Keratinocyte (primary cell): ENCODE results near the gene UCHL5.

Experiments used
- CTCF ChIP-seq, 3 experiments: IDR thresholded peaks in 1 of 3; conservative IDR thresholded peaks in 1 of 3; optimal IDR thresholded peaks in 1 of 3; 2 replicates in 2 of 3; 3 replicates in 1 of 3; pipeline versions ENCODE3 to v1.5.1; 2011; ENCODE audit warnings: low read length in 3 of 3, mild to moderate bottlenecking in 3 of 3, moderate library complexity in 2 of 3, control low read depth in 1 of 3, inconsistent platforms in 1 of 3; ENCODE audit not compliant: insufficient read depth in 2 of 3; ENCODE audit errors: extremely low read depth in 1 of 3
- EZH2 ChIP-seq: IDR thresholded peaks from one replicate; pipeline ENCODE4 v1.6.1; 2012; ENCODE audit warnings: inconsistent platforms, mild to moderate bottlenecking, low read length, moderate library complexity

GRCh38 chr1:193087893-193088292 is 28.7 kb upstream of the UCHL5 start:
- TF ChIP-seq CTCF (optimal IDR thresholded peaks at IDR 0.05 in 1 of 3, IDR thresholded peaks at IDR 0.05 in 1 of 3, conservative IDR thresholded peaks at IDR 0.05 in 1 of 3; ENCODE audit: extremely low read depth in 1 of 3, insufficient read depth in 2 of 3, low read length in 3 of 3) (no peak), EZH2 (no peak)
